NOMO-1 treated with DMSO at 0.1 percent for 48 hours (cell line): ENCODE results near the gene CCDC150.
"Not testable (repeated sequence)": the region's sequence is repeated elsewhere in the genome, so short reads cannot be mapped to it uniquely, and the experiment has no call there.

Source experiments
- DNase-seq: peaks from one replicate; lab custom pipeline; 2025; ENCODE audit not compliant: unreplicated experiment; lab: John Stamatoyannopoulos, UW

Gene CCDC150

GRCh38 chr2:196710056-196710455 is 70.5 kb downstream of the CCDC150 start:
- not testable (repeated sequence) for DNase-seq

GRCh38 chr2:196711625-196712024 is 72.1 kb downstream of the CCDC150 start:
- DNase-seq = no peak

- DNase-seq = no peak
Measured at GRCh38 chr2:196712867-196713266, 73.4 kb downstream of the CCDC150 start.

GRCh38 chr2:196718419-196719109 is 79.0 kb downstream of the CCDC150 start:
- no peak for DNase-seq

- DNase-seq = no peak
Measured at GRCh38 chr2:196719110-196719872, 79.8 kb downstream of the CCDC150 start.

- no peak for DNase-seq
Measured at GRCh38 chr2:196723571-196723970, 84.1 kb downstream of the CCDC150 start.

GRCh38 chr2:196725218-196725617 is 85.7 kb downstream of the CCDC150 start:
- DNase-seq = no peak

- DNase-seq = no peak
Measured at GRCh38 chr2:196725882-196726281, 86.4 kb downstream of the CCDC150 start.

- DNase-seq = no peak
Measured at GRCh38 chr2:196729418-196729817, 89.9 kb downstream of the CCDC150 start.

- DNase-seq = not testable (repeated sequence)
Measured at GRCh38 chr2:196736646-196737045, 97.1 kb downstream of the CCDC150 start.

- DNase-seq = no peak
Measured at GRCh38 chr2:196737046-196737445, 97.5 kb downstream of the CCDC150 start.

GRCh38 chr2:196739031-196739430 is 99.5 kb downstream of the CCDC150 start:
- no peak for DNase-seq

- no peak for DNase-seq
Measured at GRCh38 chr2:196742216-196742615, 102.7 kb downstream of the CCDC150 start.

- DNase-seq = no peak
Measured at GRCh38 chr2:196742685-196743084, 103.2 kb downstream of the CCDC150 start.

GRCh38 chr2:196743165-196743564 is 103.7 kb downstream of the CCDC150 start:
- no peak for DNase-seq

GRCh38 chr2:196745711-196746110 is 106.2 kb downstream of the CCDC150 start:
- DNase-seq = no peak

GRCh38 chr2:196747400-196747799 is 107.9 kb downstream of the CCDC150 start:
- DNase-seq = no peak

- no peak for DNase-seq
Measured at GRCh38 chr2:196748123-196748522, 108.6 kb downstream of the CCDC150 start.

- DNase-seq = no peak
Measured at GRCh38 chr2:196750291-196750923, 110.9 kb downstream of the CCDC150 start.

GRCh38 chr2:196750977-196751631 is 111.6 kb downstream of the CCDC150 start:
- peak; percentile 46 for DNase-seq
